SU-DHL-6 (cell line): ENCODE results near the gene SDK1.

Source experiments
- H2AFZ ChIP-seq: fragments of 200-600 bp; sonication (generic); 2 replicates; pipeline ENCODE4 v1.6.1; 2014; ENCODE audit warnings: low read depth, mild to moderate bottlenecking, moderate library complexity, mixed read lengths, antibody characterized with exemption, low read length; ENCODE audit not compliant: severe bottlenecking
- H3F3A ChIP-seq: fragments of 200-600 bp; shearing (Covaris generic); 2 replicates; pipeline ENCODE4 v1.6.0; 2016; ENCODE audit warnings: antibody characterized with exemption, mild to moderate bottlenecking; ENCODE audit not compliant: insufficient read depth
- H3K27ac ChIP-seq: fragments of 200-600 bp; sonication (generic); 2 replicates; pipeline ENCODE4 v1.5.1; 2016; ENCODE audit warnings: low read depth, mild to moderate bottlenecking, low read length, moderate library complexity, mixed read lengths
- H3K27me3 ChIP-seq: fragments of 200-600 bp; sonication (generic), shearing (Covaris generic); 2 replicates; pipeline ENCODE4 v1.6.0; 2014; ENCODE audit warnings: mild to moderate bottlenecking, low read length
- H3K36me3 ChIP-seq: fragments of 200-600 bp; sonication (generic); 2 replicates; pipeline ENCODE4 v1.6.1; 2014; ENCODE audit warnings: mild to moderate bottlenecking, low read length, mixed read lengths
- H3K4me2 ChIP-seq: fragments of 300-600, 200-600 bp; shearing (Covaris generic), sonication (generic); 2 replicates; pipeline ENCODE4 v1.6.0; 2014; ENCODE audit warnings: low read length, low read depth, mild to moderate bottlenecking; ENCODE audit not compliant: poor library complexity, severe bottlenecking
- H3K4me3 ChIP-seq: fragments of 200-600 bp; sonication (generic); 2 replicates; pipeline ENCODE4 v1.5.1; 2014; ENCODE audit warnings: antibody characterized with exemption, low read length, mild to moderate bottlenecking, mixed read lengths; ENCODE audit not compliant: insufficient read depth, poor library complexity, severe bottlenecking
- H3K79me2 ChIP-seq: fragments of 200-600 bp; sonication (generic); 2 replicates; pipeline ENCODE4 v1.6.1; 2014; ENCODE audit warnings: mild to moderate bottlenecking, low read length, moderate library complexity; ENCODE audit not compliant: insufficient read depth
- H3K9ac ChIP-seq: fragments of 200-600 bp; sonication (generic); 2 replicates; pipeline ENCODE4 v1.7.0; 2014; ENCODE audit warnings: mild to moderate bottlenecking, low read length
- H3K9me2 ChIP-seq: fragments of 200-600 bp; sonication (generic); replicated peaks from 2 replicates; pipeline ENCODE4 v1.6.1; 2014; ENCODE audit warnings: low read length; ENCODE audit not compliant: insufficient read depth
- H3K9me3 ChIP-seq: fragments of 200-600 bp; sonication (generic); 2 replicates; pipeline ENCODE4 v1.6.1; 2014; ENCODE audit warnings: low read length, mixed read lengths; ENCODE audit not compliant: insufficient read depth
- H4K20me1 ChIP-seq: fragments of 200-600 bp; sonication (generic); 2 replicates; pipeline ENCODE4 v1.6.1; 2014; ENCODE audit warnings: low read depth, mild to moderate bottlenecking, antibody characterized with exemption, low read length, moderate library complexity, mixed read lengths
- CTCF ChIP-seq: fragments of 200-600 bp; sonication (generic); IDR thresholded peaks from one replicate; pipeline ENCODE4 v1.5.1; 2017; ENCODE audit warnings: antibody characterized with exemption, mild to moderate bottlenecking, low read length, moderate library complexity; ENCODE audit not compliant: insufficient read depth, poor library complexity, severe bottlenecking
- EZH2phosphoT487 ChIP-seq: fragments of 200-600 bp; sonication (generic), shearing (Covaris generic); conservative IDR thresholded peaks from 2 replicates; pipeline ENCODE4 v1.6.1; 2018; ENCODE audit warnings: mild to moderate bottlenecking, antibody characterized with exemption, low read length, moderate library complexity, mixed read lengths

The SDK1 gene

GRCh38 chr7:3884543-3884942 lies 583.5 kb downstream of the SDK1 start:
- Histone ChIP-seq H3K27ac (no peak overlapping the region), H4K20me1 (no peaks in the 10 kb centered on the region), H3K9me2 (no peaks in the 10 kb centered on the region), H3K4me3 (no peak overlapping the region), H3K9me3 (no peaks in the 10 kb centered on the region), H3F3A (no peaks in the 10 kb centered on the region), H3K9ac (no peak overlapping the region), H3K27me3 (no peaks in the 10 kb centered on the region), H2AFZ (no peak overlapping the region), H3K36me3 (no peaks in the 10 kb centered on the region), H3K79me2 (no peaks in the 10 kb centered on the region), H3K4me2 (no peak overlapping the region)
- TF ChIP-seq CTCF = no peak
- TF ChIP-seq EZH2phosphoT487 = no peak

GRCh38 chr7:3887096-3887690 lies 586.1 kb downstream of the SDK1 start:
- Histone ChIP-seq H3K4me3 (no peak overlapping the region), H3K9me3 (no peaks in the 10 kb centered on the region), H4K20me1 (no peaks in the 10 kb centered on the region), H3K27ac (no peak overlapping the region), H3K79me2 (no peaks in the 10 kb centered on the region), H3K27me3 (no peaks in the 10 kb centered on the region), H3K9ac (no peak overlapping the region), H2AFZ (no peak overlapping the region), H3K36me3 (no peaks in the 10 kb centered on the region), H3F3A (no peaks in the 10 kb centered on the region), H3K4me2 (no peak overlapping the region), H3K9me2 (no peaks in the 10 kb centered on the region)
- TF ChIP-seq CTCF (no peak), EZH2phosphoT487 (no peak)

- no peaks in the 10 kb centered on the region for H3K9me3 ChIP-seq
- no peak overlapping the region for H3K4me3 ChIP-seq
- H3K27me3 ChIP-seq = no peaks in the 10 kb centered on the region
- no peak overlapping the region for H3K9ac ChIP-seq
- no peaks in the 10 kb centered on the region for H4K20me1 ChIP-seq
- no peaks in the 10 kb centered on the region for H3K36me3 ChIP-seq
- no peaks in the 10 kb centered on the region for H3K9me2 ChIP-seq
- no peak overlapping the region for H3K4me2 ChIP-seq
- no peak overlapping the region for H3K27ac ChIP-seq
- H2AFZ ChIP-seq = no peak overlapping the region
- no peaks in the 10 kb centered on the region for H3F3A ChIP-seq
- TF ChIP-seq CTCF (no peak), EZH2phosphoT487 (no peak)
- no peaks in the 10 kb centered on the region for H3K79me2 ChIP-seq
Measured at GRCh38 chr7:3888096-3888495, 587.0 kb downstream of the SDK1 start.
